HG03066 (cell line): ENCODE results near the gene HEXIM2.

Source experiments
- ATAC-seq: cut with Tn5 transposase; IDR thresholded peaks from one replicate; pipeline ENCODE4 v1.9.1; 2021; ENCODE audit warnings: low read depth; ENCODE audit not compliant: unreplicated experiment

HEXIM2 gene

DNA sequence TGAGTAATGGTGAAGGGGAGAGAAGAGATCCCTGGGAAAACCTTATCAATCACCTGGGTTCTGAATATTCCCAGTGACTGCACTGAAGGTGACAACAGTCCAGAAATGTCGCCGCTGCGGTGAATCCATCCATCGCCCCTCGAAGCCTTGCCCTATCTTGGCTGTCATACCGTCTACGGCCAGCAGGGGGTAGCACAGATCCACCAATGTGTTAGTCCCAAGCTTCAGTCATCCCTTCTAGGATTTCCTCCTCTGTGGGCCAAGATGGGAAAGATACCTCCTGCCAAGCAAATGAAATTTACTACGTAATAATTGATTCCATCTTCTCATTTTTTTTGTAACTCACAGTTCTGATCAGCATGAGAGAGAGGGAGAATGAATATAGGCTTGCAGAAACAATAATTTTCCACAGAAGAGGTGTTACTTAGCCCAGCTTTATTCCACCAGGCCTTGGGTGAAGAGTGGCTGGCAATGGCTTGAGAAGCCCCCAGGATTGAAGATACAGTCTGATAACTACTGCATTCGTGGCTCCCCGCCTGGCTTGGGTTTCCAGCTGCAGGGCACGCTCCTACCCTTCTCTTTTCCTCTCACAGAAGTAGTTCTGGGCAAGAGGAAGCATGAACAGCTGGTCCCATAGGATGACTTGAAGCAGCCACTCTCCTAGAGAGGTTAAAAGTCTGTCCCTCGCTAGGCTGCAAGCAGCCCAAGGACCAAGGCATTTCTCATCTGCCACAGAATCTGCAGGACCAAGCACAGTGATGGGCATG is 57.4 kb downstream of the HEXIM2 start:
- ATAC-seq: no peak
